Adrenal gland (tissue), 12 donors: Measurements from ENCODE around the gene ABTB2. TPM values are rescaled to one million over a fixed set of nuclear protein-coding genes. Genes with fewer than 3 reads are reported as not detected.

Experiments used
- DNase-seq, 7 donors: peaks; one replicate each; pipeline ENCODE4 v3.0.0-alpha.2; 2019 to 2020
- H3K27ac ChIP-seq, 5 donors: fragments of 200-600 bp; sonication (generic) in 4 of 5; 1 replicate in 3 of 5; 2 replicates in 2 of 5; pipeline versions ENCODE4 v1.5.1 to v1.8.0; 2016 to 2020; ENCODE audit warnings: mild to moderate bottlenecking in 1 of 5
- H3K27me3 ChIP-seq: fragments of 200-600 bp; 2 replicates; pipeline ENCODE4 v1.8.0; 2021
- H3K36me3 ChIP-seq, 2 donors: fragments of 200-600 bp; replicated peaks in 1 of 2; 1 replicate in 1 of 2; 2 replicates in 1 of 2; pipeline versions ENCODE4 v1.5.1 to v1.8.0; 2018 to 2022
- H3K4me1 ChIP-seq, 2 donors: fragments of 200-600 bp; replicated peaks in 1 of 2; 1 replicate in 1 of 2; 2 replicates in 1 of 2; pipeline versions ENCODE4 v1.5.1 to v1.8.0; 2018 to 2021
- H3K4me3 ChIP-seq, 4 donors: fragments of 200-600 bp; sonication (generic) in 3 of 4; one replicate each; pipeline ENCODE4 v1.5.1; 2016 to 2018
- H3K9me3 ChIP-seq, 3 donors: fragments of 200-600 bp; sonication (generic) in 1 of 3; replicated peaks in 1 of 3; 1 replicate in 2 of 3; 2 replicates in 1 of 3; pipeline versions ENCODE4 v1.5.1 to v1.8.0; 2016 to 2021
- POLR2A ChIP-seq, 2 donors: fragments of 450-650 bp; IDR thresholded peaks; one replicate each; pipeline ENCODE4 v1.6.1; 2017; ENCODE audit warnings: antibody characterized with exemption in 2 of 2, mild to moderate bottlenecking in 2 of 2, moderate library complexity in 1 of 2
- WGBS, 4 donors: extraction: QIAGEN DNeasy Blood & Tissue Kit in 2 of 4; methylation state at CpG; one replicate each; pipeline versions ENCODE4 v1.1.5 to v1.1.7; 2013 to 2017; 5-methylcytosine and 5-hydroxymethylcytosine counted together
- intact Hi-C, 2 donors: fragments of 100-400 bp; cut with DNase I; formaldehyde crosslinking; loops; one replicate each; pipeline versions ENCODE4 v1.14.1 to v1.15.0; 2022 to 2023
- polyA plus RNA-seq, 3 donors: library from polyadenylated mRNA; stranded (reverse); fragments of 200-250 nt in 2 of 3; fragments of 350-450 nt in 1 of 3; fragmentation: Illumina TruSeq in 1 of 3; extraction: RNeasy Lipid Tissue Mini Kit (QIAGEN cat#74804) in 1 of 3; gene quantifications; one replicate each; pipeline ENCODE4 v1.2.3, GENCODE V29; 2013 to 2014
- total RNA-seq, 9 donors: library from RNA; depleted of rRNA in 4 of 9; stranded (reverse); fragments of >200 nt in 4 of 9; fragments of 120-200 nt in 1 of 9; fragmentation: NEBNext Ultra II Directional in 1 of 9; extraction: Animal tissue kit (Norgen Biotek cat#: 25700) in 1 of 9; gene quantifications; one replicate each; pipeline versions ENCODE4 v1.1.0 to v1.2.4, GENCODE V29; 2013 to 2023
- TF ChIP-seq, protein P1 (sequence below), 6 experiments: fragments of 450-650 bp in 4 of 6; fragments of 200-600 bp in 2 of 6; sonication (generic) in 1 of 6; IDR thresholded peaks; 1 replicate in 5 of 6; 2 replicates in 1 of 6; pipeline versions ENCODE4 v1.5.1 to v1.8.0; 2016 to 2021; ENCODE audit warnings: antibody characterized with exemption in 6 of 6, mild to moderate bottlenecking in 2 of 6, moderate library complexity in 1 of 6
- donor health status: healthy with polysubstance abuse.
- donor health status: Bipolar disorder and iron deficiency.
- donor health status: DM: yes; HTN: yes; CAD: no.
- donor health status: DM: no; HTN: no; CAD: no.
- donor health status: DM: no; HTN: no; CAD: no.
- donor health status: DM: yes; HTN: yes; CAD: no.

The ABTB2 gene
- total and polyA plus RNA-seq, 12 donors = 1.9 to 32.3 (median 6.1) TPM

- Histone ChIP-seq H3K27ac (peak overlapping the region in 1 of 5 donors; percentile 24), H3K9me3 (no peaks in the 10 kb centered on the region), H3K36me3 (no peaks in the 10 kb centered on the region), H3K27me3 (no peaks in the 10 kb centered on the region), H3K4me3 (no peak overlapping the region), H3K4me1 (peaks cover 5 to 27% of the 10 kb centered on the region in 2 donors)
- DNase-seq = no peak
- WGBS, 4 donors = 78 to 90% (median 81%) methylated on average over 3 of the region's 3 CpGs
- no peak for TF ChIP-seq POLR2A (IDR thresholded peaks at IDR 0.05)
- TF ChIP-seq, protein P1, sequence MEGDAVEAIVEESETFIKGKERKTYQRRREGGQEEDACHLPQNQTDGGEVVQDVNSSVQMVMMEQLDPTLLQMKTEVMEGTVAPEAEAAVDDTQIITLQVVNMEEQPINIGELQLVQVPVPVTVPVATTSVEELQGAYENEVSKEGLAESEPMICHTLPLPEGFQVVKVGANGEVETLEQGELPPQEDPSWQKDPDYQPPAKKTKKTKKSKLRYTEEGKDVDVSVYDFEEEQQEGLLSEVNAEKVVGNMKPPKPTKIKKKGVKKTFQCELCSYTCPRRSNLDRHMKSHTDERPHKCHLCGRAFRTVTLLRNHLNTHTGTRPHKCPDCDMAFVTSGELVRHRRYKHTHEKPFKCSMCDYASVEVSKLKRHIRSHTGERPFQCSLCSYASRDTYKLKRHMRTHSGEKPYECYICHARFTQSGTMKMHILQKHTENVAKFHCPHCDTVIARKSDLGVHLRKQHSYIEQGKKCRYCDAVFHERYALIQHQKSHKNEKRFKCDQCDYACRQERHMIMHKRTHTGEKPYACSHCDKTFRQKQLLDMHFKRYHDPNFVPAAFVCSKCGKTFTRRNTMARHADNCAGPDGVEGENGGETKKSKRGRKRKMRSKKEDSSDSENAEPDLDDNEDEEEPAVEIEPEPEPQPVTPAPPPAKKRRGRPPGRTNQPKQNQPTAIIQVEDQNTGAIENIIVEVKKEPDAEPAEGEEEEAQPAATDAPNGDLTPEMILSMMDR (IDR thresholded peaks at IDR 0.05) = no peak
- intact Hi-C loops = no loop called here
Measured at GRCh38 chr11:34341096-34341495, 16.7 kb downstream of the ABTB2 start.

- intact Hi-C loops = no loop called here
- Histone ChIP-seq H3K4me3 (no peak overlapping the region), H3K4me1 (peaks cover under 1 to 22% of the 10 kb centered on the region in 2 donors)
Measured at GRCh38 chr11:34340653-34341052, 17.2 kb downstream of the ABTB2 start.

GRCh38 chr11:34339149-34340064, 18.4 kb downstream of the ABTB2 start:
- H3K9me3 ChIP-seq = no peaks in the 10 kb centered on the region
- H3K27ac ChIP-seq = no peak overlapping the region

More at GRCh38 chr11:34340653-34341052, 17.2 kb downstream of the ABTB2 start:
- no peak for DNase-seq
- Histone ChIP-seq H3K27me3 (no peaks in the 10 kb centered on the region), H3K9me3 (no peaks in the 10 kb centered on the region), H3K36me3 (no peaks in the 10 kb centered on the region), H3K27ac (no peak overlapping the region)
- WGBS, 4 donors = 89 to 100% (median 98%) methylated on average over 1 of the region's 1 CpG
- no peak for TF ChIP-seq POLR2A (IDR thresholded peaks at IDR 0.05)
- TF ChIP-seq, protein P1 (IDR thresholded peaks at IDR 0.05) = no peak

GRCh38 chr11:34337016-34337415, 20.8 kb downstream of the ABTB2 start:
- H3K27me3 ChIP-seq = no peaks in the 10 kb centered on the region
- no peak overlapping the region for H3K4me3 ChIP-seq
- no peaks in the 10 kb centered on the region for H3K36me3 ChIP-seq
- intact Hi-C loops = no loop called here
- 89 to 97% (median 95%) methylated on average over 7 of the region's 7 CpGs for WGBS, 4 donors
- H3K4me1 ChIP-seq = peaks cover 0 to 1% of the 10 kb centered on the region in 2 donors
- TF ChIP-seq, protein P1 (IDR thresholded peaks at IDR 0.05) = no peak
- no peak for TF ChIP-seq POLR2A (IDR thresholded peaks at IDR 0.05)
- no peak overlapping the region for H3K27ac ChIP-seq
- DNase-seq = no peak
- no peaks in the 10 kb centered on the region for H3K9me3 ChIP-seq

More at GRCh38 chr11:34339149-34340064, 18.4 kb downstream of the ABTB2 start:
- Histone ChIP-seq H3K27me3 (no peaks in the 10 kb centered on the region), H3K4me1 (peaks cover 0 to 10% of the 10 kb centered on the region in 2 donors), H3K36me3 (no peaks in the 10 kb centered on the region), H3K4me3 (no peak overlapping the region)
- intact Hi-C loops = no loop called here
- WGBS, 4 donors = 78 to 90% (median 84%) methylated on average over 7 of the region's 7 CpGs
- TF ChIP-seq POLR2A (IDR thresholded peaks at IDR 0.05) = no peak
- TF ChIP-seq, protein P1 (IDR thresholded peaks at IDR 0.05) = no peak
- DNase-seq = no peak
